HepG2 (cell line): ENCODE data around the gene CR2.

Source experiments
- CEBPG ChIP-seq: IDR thresholded peaks from 2 replicates; pipeline ENCODE4 v1.6.1; 2016
- CREBL2 ChIP-seq: sonication (generic); formaldehyde crosslinking; IDR thresholded peaks from 2 replicates; pipeline ENCODE4 v1.8.1; 2023; ENCODE audit warnings: missing genetic modification reagents, mild to moderate bottlenecking, borderline replicate concordance
- EZH2 ChIP-seq: conservative IDR thresholded peaks from 2 replicates; pipeline ENCODE4 v1.6.1; 2012; ENCODE audit warnings: mild to moderate bottlenecking, low read depth, low read length, moderate library complexity
- HIC2 ChIP-seq: sonication (generic); formaldehyde crosslinking; IDR thresholded peaks from 2 replicates; pipeline ENCODE4 v1.9.0; 2022; ENCODE audit warnings: low read depth, missing genetic modification reagents
- PBX3 ChIP-seq: sonication (generic); formaldehyde crosslinking; IDR thresholded peaks from 2 replicates; pipeline ENCODE4 v1.8.1; 2023; ENCODE audit warnings: missing genetic modification reagents, inconsistent platforms, borderline replicate concordance
- PITX1 ChIP-seq: sonication (generic); formaldehyde crosslinking; IDR thresholded peaks from 2 replicates; pipeline ENCODE4 v1.5.1; 2020; ENCODE audit warnings: mild to moderate bottlenecking, missing genetic modification reagents
- POLR2A ChIP-seq, 2 experiments: IDR thresholded peaks; 2 replicates each; pipeline ENCODE4 v1.6.1; 2011; ENCODE audit warnings: low read depth in 2 of 2, low read length in 2 of 2, mild to moderate bottlenecking in 1 of 2, moderate library complexity in 1 of 2; ENCODE audit not compliant: insufficient read depth in 1 of 2
- POLR2AphosphoS2 ChIP-seq: IDR thresholded peaks from 2 replicates; pipeline ENCODE4 v1.6.1; 2011; ENCODE audit warnings: low read depth, low read length, improper control_type of control experiment
- RNF219 ChIP-seq: sonication (generic); formaldehyde crosslinking; IDR thresholded peaks from 2 replicates; pipeline ENCODE4 v1.5.0; 2020; ENCODE audit warnings: mild to moderate bottlenecking, missing genetic modification reagents
- SP2 ChIP-seq: sonication (generic); formaldehyde crosslinking; IDR thresholded peaks from 2 replicates; pipeline ENCODE4 v1.5.1; 2020; ENCODE audit warnings: mild to moderate bottlenecking, missing genetic modification reagents
- TCF12 ChIP-seq, 2 experiments: fragments of 450-650 bp in 1 of 2; sonication (generic) in 1 of 2; formaldehyde crosslinking in 1 of 2; IDR thresholded peaks; 2 replicates each; pipeline versions ENCODE4 v1.6.1 to v1.8.0; 2017 to 2022; ENCODE audit warnings: antibody characterized with exemption in 1 of 2, mild to moderate bottlenecking in 1 of 2, missing genetic modification reagents in 1 of 2, moderate library complexity in 1 of 2
- ZNF549 ChIP-seq: sonication (generic); formaldehyde crosslinking; IDR thresholded peaks from 2 replicates; pipeline ENCODE4 v1.5.0; 2020; ENCODE audit warnings: missing genetic modification reagents
- ZNF597 ChIP-seq: sonication (generic); formaldehyde crosslinking; IDR thresholded peaks from 2 replicates; pipeline ENCODE4 v1.5.0; 2020; ENCODE audit warnings: missing genetic modification reagents

- TF ChIP-seq ZNF597 (CRISPR knock-in tag) (no peak), TCF12 (IDR thresholded peaks at IDR 0.05) (no peak), TCF12 (CRISPR knock-in tag; IDR thresholded peaks at IDR 0.05) (no peak), POLR2A (IDR thresholded peaks at IDR 0.05; ENCODE audit: insufficient read depth in 1 of 2, low read depth in 2 of 2, low read length in 2 of 2) (no peak), CREBL2 (CRISPR knock-in tag) (no peak), PBX3 (CRISPR knock-in tag) (no peak), CEBPG (CRISPR knock-in tag) (no peak), SP2 (CRISPR knock-in tag) (no peak), RNF219 (CRISPR knock-in tag) (no peak), EZH2 (no peak), ZNF549 (CRISPR knock-in tag) (no peak), POLR2AphosphoS2 (no peak), HIC2 (CRISPR knock-in tag) (no peak), PITX1 (no peak)
These were observed 39.5 kb upstream of the CR2 start for GRCh38 chr1:207414606-207415108.
